HepG2 (cell line): ENCODE measurements around the gene MACROD2. TPM values are rescaled to one million over a fixed set of nuclear protein-coding genes. Genes with fewer than 3 reads are reported as not detected.

Experiments
- ATAC-seq: fragments of 200-7000 bp; cut with Tn5 transposase; 3 replicates; pipeline ENCODE4 v1.9.1; 2020; ENCODE audit warnings: mild to moderate bottlenecking, moderate library complexity
- BruUV-seq: library from RNA; stranded (reverse); fragments of 400-500 nt; replicated peaks from 2 replicates; lab custom pipeline; 2021; lab: Mats Ljungman, UMichigan
- CTCF ChIA-PET: fragments of 300-600 bp; formaldehyde crosslinking; extraction: SDS; loops from one replicate; lab custom pipeline; 2021; ENCODE audit warnings: low total read pairs, inconsistent platforms, low intra/inter-chr PET ratio; lab: Yijun Ruan, JAX
- POLR2A ChIA-PET: fragments of 350-600 bp; sonication (Branson Sonifier 250); formaldehyde crosslinking; loops from one replicate; lab custom pipeline; 2020; ENCODE audit warnings: antibody characterized with exemption, inconsistent platforms; lab: Yijun Ruan, JAX
- DNase-seq: peaks from one replicate; pipeline ENCODE4 v3.0.0-alpha.2; 2015; ENCODE audit warnings: low spot score
- FAIRE-seq: peaks from 3 replicates; lab custom pipeline; 2011; peaks lifted over from hg19 to GRCh38; lab: Jason Lieb, UNC
- H2AFZ ChIP-seq: one replicate; pipeline ENCODE4 v1.6.1; 2011; ENCODE audit warnings: low read length, inconsistent platforms
- H3K27ac ChIP-seq: fragments of 300-600 bp; 3 replicates; pipeline ENCODE4 v1.8.0; 2011; ENCODE audit warnings: mixed run types, mild to moderate bottlenecking, mixed read lengths, low read length, inconsistent platforms; ENCODE audit not compliant: insufficient read depth; ENCODE audit errors: extremely low read length
- H3K27me3 ChIP-seq, 2 experiments: fragments of 200-600 bp in 1 of 2; 2 replicates in 1 of 2; 3 replicates in 1 of 2; pipeline versions ENCODE4 v1.6.0 to v1.8.0; 2011; ENCODE audit warnings: low read length in 2 of 2, mild to moderate bottlenecking in 2 of 2, moderate library complexity in 2 of 2, inconsistent platforms in 1 of 2; ENCODE audit not compliant: insufficient read depth in 2 of 2, control insufficient read depth in 1 of 2
- H3K36me3 ChIP-seq, 2 experiments: fragments of 200-600 bp in 1 of 2; replicated peaks in 1 of 2; 2 replicates in 1 of 2; 3 replicates in 1 of 2; pipeline versions ENCODE4 v1.5.1 to v1.8.0; 2011; ENCODE audit warnings: low read length in 2 of 2, inconsistent platforms in 1 of 2; ENCODE audit not compliant: insufficient read depth in 2 of 2, control insufficient read depth in 1 of 2
- H3K4me1 ChIP-seq: 2 replicates; pipeline ENCODE4 v1.5.1; 2012; ENCODE audit warnings: low read length, inconsistent platforms; ENCODE audit not compliant: insufficient read depth
- H3K4me2 ChIP-seq: 2 replicates; pipeline ENCODE4 v1.6.0; 2011; ENCODE audit warnings: low read depth, low read length, inconsistent platforms
- H3K4me3 ChIP-seq, 3 experiments: fragments of 200-600 bp in 1 of 3; sonication (generic), shearing (Covaris generic) in 1 of 3; replicated peaks in 1 of 3; 2 replicates each; pipeline ENCODE4 v1.5.1; 2011 to 2016; ENCODE audit warnings: low read length in 3 of 3, inconsistent platforms in 2 of 3, low read depth in 2 of 3, mild to moderate bottlenecking in 2 of 3, control low read depth in 1 of 3, mixed read lengths in 1 of 3; ENCODE audit not compliant: insufficient read depth in 1 of 3
- H3K79me2 ChIP-seq: one replicate; pipeline ENCODE4 v1.6.1; 2011; ENCODE audit warnings: low read length, inconsistent platforms; ENCODE audit not compliant: insufficient read depth
- H3K9ac ChIP-seq: 2 replicates; pipeline ENCODE4 v1.6.0; 2011; ENCODE audit warnings: mild to moderate bottlenecking, low read depth, low read length, inconsistent platforms; ENCODE audit not compliant: insufficient read depth
- H3K9me3 ChIP-seq: 2 replicates; pipeline ENCODE4 v1.5.1; 2012; ENCODE audit warnings: mild to moderate bottlenecking, low read length
- H4K20me1 ChIP-seq: 2 replicates; pipeline ENCODE4 v1.6.0; 2011; ENCODE audit warnings: inconsistent platforms, mild to moderate bottlenecking, low read length, moderate library complexity; ENCODE audit not compliant: insufficient read depth
- ARNT ChIP-seq: fragments of 450-650 bp; IDR thresholded peaks from 2 replicates; pipeline ENCODE4 v1.6.1; 2017
- KAT8 ChIP-seq: IDR thresholded peaks from 2 replicates; pipeline ENCODE4 v1.6.1; 2016; ENCODE audit warnings: missing genetic modification reagents, missing compliant biosample characterization
- MTF1 ChIP-seq: sonication (generic); formaldehyde crosslinking; IDR thresholded peaks from 2 replicates; pipeline ENCODE4 v1.5.0; 2020; ENCODE audit warnings: missing genetic modification reagents
- MYNN ChIP-seq: sonication (generic); formaldehyde crosslinking; IDR thresholded peaks from 2 replicates; pipeline ENCODE4 v1.4.0; 2020; ENCODE audit warnings: mild to moderate bottlenecking, low read depth, missing genetic modification reagents
- TBP ChIP-seq: sonication (generic); formaldehyde crosslinking; IDR thresholded peaks from 2 replicates; pipeline ENCODE4 v1.5.0; 2020; ENCODE audit warnings: missing genetic modification reagents
- ZNF615 ChIP-seq: sonication (generic); formaldehyde crosslinking; IDR thresholded peaks from 2 replicates; pipeline ENCODE4 v1.5.0; 2020; ENCODE audit warnings: mild to moderate bottlenecking, missing genetic modification reagents, borderline replicate concordance
- ZNF788 ChIP-seq: sonication (generic); formaldehyde crosslinking; IDR thresholded peaks from 2 replicates; pipeline ENCODE4 v1.5.0; 2020; ENCODE audit warnings: mild to moderate bottlenecking, missing genetic modification reagents, borderline replicate concordance
- WGBS: methylation state at CpG from one replicate; pipeline ENCODE4 v1.1.6; 2017; ENCODE audit warnings: low lambda C conversion rate; 5-methylcytosine and 5-hydroxymethylcytosine counted together
- in situ Hi-C: cut with HindIII; loops from 2 replicates; pipeline ENCODE4 v1.10.0; 2017; ENCODE audit warnings: low pct_unique_long_range_greater_than_20kb; ENCODE audit not compliant: extremely low pct_ligation_motif_present
- intact Hi-C: fragments of 100-400 bp; cut with micrococcal nuclease; formaldehyde crosslinking; loops from one replicate; pipeline ENCODE4 v1.10.0; 2022; ENCODE audit not compliant: unreplicated experiment
- polyA plus RNA-seq, 8 experiments: library from polyadenylated mRNA; depleted of rRNA in 3 of 8; stranded (reverse) in 7 of 8; unstranded in 1 of 8; fragments of >200 nt; fragmentation: Illumina TruSeq in 4 of 8; extraction: Trizol in 4 of 8; gene quantifications; 2 replicates each; pipeline versions ENCODE4 v1.2.1 to v1.2.3, GENCODE V29; 2011 to 2016; ENCODE audit warnings: low read depth in 4 of 8, missing spikeins in 1 of 8, mixed read lengths in 1 of 8; ENCODE audit not compliant: insufficient read depth in 1 of 8
- total RNA-seq, 5 experiments: library from RNA; depleted of rRNA; stranded (reverse); fragments of >200 nt; fragmentation: Illumina TruSeq; extraction: Trizol; gene quantifications; 2 replicates each; pipeline ENCODE4 v1.2.3, GENCODE V29; 2016; ENCODE audit warnings: low read depth in 1 of 5
- TF ChIP-seq, protein P1 (sequence below): sonication (generic); formaldehyde crosslinking; conservative IDR thresholded peaks from 2 replicates; pipeline ENCODE4 v1.4.0; 2020; ENCODE audit warnings: missing genetic modification reagents

Gene MACROD2
- total and polyA plus RNA-seq, 2 of the 13 experiments (the other 11 are each of a cell fraction or from before 2014, with no cell fraction given): 0.13 to 0.51 TPM

DNA sequence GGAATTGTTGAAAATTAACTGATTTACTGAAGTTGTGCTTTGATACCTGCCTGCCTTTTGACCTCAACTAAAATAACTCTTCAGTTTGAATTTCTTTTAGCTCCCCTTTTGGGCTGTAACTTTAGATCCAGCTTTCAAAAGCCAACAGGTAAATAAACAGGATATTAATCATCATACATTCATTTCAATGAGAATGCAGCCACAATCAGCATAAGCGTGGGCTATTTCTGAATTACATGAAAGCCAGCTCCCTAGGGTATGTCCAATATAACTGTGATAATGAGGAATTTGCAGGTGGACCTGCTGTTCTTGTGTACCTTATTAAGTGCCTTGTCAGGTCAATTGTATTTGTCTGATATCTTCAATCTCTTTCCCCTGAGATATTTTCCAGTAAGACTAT lies 1747.3 kb downstream of the MACROD2 start (continued):
- TF ChIP-seq ZNF615 (CRISPR knock-in tag) (no peak), MTF1 (CRISPR knock-in tag) (no peak), TBP (no peak), KAT8 (CRISPR knock-in tag) (no peak), MYNN (CRISPR knock-in tag) (no peak), ZNF788 (no peak)
- TF ChIP-seq, protein P1, sequence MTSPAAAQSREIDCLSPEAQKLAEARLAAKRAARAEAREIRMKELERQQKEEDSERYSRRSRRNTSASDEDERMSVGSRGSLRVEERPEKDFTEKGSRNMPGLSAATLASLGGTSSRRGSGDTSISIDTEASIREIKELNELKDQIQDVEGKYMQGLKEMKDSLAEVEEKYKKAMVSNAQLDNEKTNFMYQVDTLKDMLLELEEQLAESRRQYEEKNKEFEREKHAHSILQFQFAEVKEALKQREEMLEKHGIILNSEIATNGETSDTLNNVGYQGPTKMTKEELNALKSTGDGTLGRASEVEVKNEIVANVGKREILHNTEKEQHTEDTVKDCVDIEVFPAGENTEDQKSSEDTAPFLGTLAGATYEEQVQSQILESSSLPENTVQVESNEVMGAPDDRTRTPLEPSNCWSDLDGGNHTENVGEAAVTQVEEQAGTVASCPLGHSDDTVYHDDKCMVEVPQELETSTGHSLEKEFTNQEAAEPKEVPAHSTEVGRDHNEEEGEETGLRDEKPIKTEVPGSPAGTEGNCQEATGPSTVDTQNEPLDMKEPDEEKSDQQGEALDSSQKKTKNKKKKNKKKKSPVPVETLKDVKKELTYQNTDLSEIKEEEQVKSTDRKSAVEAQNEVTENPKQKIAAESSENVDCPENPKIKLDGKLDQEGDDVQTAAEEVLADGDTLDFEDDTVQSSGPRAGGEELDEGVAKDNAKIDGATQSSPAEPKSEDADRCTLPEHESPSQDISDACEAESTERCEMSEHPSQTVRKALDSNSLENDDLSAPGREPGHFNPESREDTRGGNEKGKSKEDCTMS (CRISPR knock-in tag): no peak
- TF ChIP-seq, all 625 proteins: peak for 0

- intact Hi-C loops: no loop called here
- ATAC-seq (no peak), DNase-seq (no peak), FAIRE-seq (no peak)
- Histone ChIP-seq H4K20me1 (no peaks in the 10 kb centered on the region), H2AFZ (no peak overlapping the region), H3K27ac (no peak overlapping the region), H3K9ac (no peak overlapping the region), H3K9me3 (peaks cover 81% of the 10 kb centered on the region), H3K4me3 (no peak overlapping the region), H3K4me2 (no peak overlapping the region), H3K79me2 (no peaks in the 10 kb centered on the region), H3K4me1 (no peaks in the 10 kb centered on the region), H3K36me3 (no peaks in the 10 kb centered on the region), H3K27me3 (no peaks in the 10 kb centered on the region)
- ChIA-PET CTCF (no interaction called here), POLR2A (no interaction called here)
- 10% methylated on average over 3 of the region's 3 CpGs for WGBS
- in situ Hi-C loops: no loop called here
- no TSS peak for BruUV-seq
- TF ChIP-seq ARNT: no peak
Measured at GRCh38 chr20:15756002-15756753, 1760.9 kb downstream of the MACROD2 start.
